GM19351 (cell line): Measurements from ENCODE around the gene P3R3URF.

Experiments used
- ATAC-seq: cut with Tn5 transposase; IDR thresholded peaks from one replicate; pipeline ENCODE4 v1.9.1; 2021; ENCODE audit warnings: mild to moderate bottlenecking, moderate library complexity; ENCODE audit not compliant: unreplicated experiment

The P3R3URF gene

DNA sequence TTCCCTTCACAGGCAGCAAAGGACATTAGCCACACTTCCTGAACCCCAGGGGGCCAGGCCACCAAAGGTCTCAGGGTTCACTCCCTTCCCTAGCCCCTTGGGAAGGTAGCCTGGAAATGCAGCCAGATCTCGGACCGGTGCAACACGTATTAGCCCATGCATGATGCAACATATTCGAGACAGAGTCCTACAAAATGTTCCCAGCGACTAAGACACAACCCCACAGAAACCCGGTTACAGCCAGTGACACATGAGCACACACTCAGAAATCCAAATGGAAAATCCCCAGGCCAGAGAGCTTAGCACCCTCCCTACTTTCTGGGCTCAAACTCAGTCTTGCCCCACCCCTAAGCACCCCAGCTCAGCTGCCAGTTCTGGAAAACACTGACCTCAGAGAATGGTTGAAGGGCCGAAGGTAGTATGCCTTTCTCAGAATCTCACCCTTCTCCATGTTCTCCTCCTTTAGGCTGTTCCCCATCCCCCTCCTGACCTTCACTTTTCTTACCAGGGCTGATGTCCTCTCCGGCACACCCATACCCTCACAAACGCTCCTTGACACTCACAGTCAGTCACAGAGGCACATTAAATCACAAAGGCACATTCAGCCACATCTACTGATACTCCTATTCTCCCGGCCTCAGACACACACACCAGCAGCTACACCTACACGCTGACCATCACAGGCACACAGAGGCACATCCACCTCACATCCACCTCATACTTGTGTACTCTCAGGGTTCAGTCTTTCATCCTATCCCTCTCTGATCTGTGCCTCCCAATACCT lies 1.6 kb downstream of the P3R3URF start, which contains the start of gene TSPAN1:
TSPAN1 (plus strand) TSS at position 640 of the 784 bp plus-strand sequence. CDS start 6,021 bp downstream, outside the sequence.
- no peak for ATAC-seq

DNA sequence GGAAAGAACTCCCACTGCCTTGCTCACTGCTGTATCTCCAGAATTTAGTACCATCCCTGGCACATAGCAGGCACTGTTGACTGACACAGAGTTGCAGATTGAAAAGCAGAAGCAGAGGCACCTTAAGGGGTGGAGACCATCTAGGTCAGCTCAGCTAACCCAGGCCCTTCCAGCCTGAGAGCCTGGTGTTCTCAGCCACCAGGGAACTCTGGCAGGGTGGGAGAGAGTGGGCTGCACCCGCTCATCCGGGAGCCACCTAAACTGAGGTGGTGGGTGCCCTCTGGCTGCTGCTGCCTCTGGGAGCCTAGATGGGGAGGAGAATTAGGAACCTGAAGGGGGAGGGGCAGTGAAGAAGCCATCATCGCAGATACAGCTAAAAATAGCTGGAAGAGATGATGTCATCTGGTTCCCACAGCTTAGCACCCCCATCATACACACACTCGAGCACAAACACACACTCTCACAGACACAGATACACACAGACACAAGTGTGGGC lies 2.9 kb downstream of the P3R3URF start:
- no peak for ATAC-seq

DNA sequence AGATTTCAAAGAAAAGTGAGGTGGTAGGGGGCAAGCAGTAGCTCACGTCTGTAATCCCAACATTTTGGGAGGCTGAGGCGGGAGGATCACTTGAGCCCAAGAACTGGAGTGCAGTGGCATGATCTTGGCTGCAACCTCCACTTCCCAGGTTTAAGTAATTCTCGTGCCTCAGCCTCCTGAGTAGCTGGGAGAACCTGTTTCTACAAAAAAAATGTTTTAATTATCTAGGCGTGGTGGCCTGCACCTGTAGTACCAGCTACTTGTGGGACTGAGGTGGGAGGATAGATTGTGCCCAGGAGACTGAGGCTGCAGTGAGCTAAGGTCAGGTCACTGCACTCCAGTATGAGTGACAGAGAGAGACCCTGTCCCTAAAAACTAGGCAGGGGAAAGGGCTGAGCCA lies 4.0 kb downstream of the P3R3URF start:
- no peak for ATAC-seq

DNA sequence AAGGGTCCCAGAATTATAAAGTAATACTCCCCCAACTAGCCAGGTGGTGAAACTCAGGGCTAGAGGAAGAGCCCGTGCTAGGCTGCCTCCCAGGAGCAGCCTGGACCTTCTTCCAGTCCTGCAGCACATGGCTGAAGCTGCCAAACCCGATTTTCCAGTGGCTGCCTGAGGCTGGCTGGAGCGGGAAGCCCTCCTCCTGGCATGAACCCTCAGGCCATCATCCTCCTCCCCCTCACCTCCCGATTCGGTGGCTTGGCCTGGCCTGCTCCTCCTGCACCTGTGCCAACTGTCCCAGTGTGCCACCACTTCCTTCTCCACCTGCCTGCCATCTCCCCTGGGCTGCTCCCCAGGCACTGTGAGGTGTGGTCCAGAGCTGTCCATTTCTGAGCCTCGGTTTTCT lies 4.4 kb downstream of the P3R3URF start:
- ATAC-seq: no peak

DNA sequence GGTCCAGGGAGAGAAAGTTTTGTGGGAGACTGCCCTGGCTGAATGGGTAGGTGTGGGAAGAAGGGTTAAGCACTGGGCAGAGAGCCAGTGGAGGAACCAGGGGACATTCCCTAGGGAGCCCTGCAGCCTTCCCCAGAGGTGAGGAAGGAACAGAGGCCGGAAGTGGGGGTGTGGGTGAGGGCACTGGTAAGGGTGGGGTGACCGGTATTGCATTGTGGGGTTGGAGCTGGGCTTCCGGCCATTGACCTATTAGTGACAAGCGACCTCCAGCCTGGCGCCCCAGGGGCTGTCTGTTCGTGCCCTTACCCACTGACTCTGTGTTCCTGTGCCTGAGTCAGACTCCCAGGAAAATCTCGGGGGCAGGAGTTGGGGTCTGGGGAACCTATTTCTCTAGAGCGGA lies 4.9 kb downstream of the P3R3URF start:
- ATAC-seq: no peak

- ATAC-seq: no peak
These were observed 6.4 kb downstream of the P3R3URF start for GRCh38 chr1:46169811-46170454.

- no peak for ATAC-seq
These were observed 7.8 kb downstream of the P3R3URF start for GRCh38 chr1:46168477-46168876.

DNA sequence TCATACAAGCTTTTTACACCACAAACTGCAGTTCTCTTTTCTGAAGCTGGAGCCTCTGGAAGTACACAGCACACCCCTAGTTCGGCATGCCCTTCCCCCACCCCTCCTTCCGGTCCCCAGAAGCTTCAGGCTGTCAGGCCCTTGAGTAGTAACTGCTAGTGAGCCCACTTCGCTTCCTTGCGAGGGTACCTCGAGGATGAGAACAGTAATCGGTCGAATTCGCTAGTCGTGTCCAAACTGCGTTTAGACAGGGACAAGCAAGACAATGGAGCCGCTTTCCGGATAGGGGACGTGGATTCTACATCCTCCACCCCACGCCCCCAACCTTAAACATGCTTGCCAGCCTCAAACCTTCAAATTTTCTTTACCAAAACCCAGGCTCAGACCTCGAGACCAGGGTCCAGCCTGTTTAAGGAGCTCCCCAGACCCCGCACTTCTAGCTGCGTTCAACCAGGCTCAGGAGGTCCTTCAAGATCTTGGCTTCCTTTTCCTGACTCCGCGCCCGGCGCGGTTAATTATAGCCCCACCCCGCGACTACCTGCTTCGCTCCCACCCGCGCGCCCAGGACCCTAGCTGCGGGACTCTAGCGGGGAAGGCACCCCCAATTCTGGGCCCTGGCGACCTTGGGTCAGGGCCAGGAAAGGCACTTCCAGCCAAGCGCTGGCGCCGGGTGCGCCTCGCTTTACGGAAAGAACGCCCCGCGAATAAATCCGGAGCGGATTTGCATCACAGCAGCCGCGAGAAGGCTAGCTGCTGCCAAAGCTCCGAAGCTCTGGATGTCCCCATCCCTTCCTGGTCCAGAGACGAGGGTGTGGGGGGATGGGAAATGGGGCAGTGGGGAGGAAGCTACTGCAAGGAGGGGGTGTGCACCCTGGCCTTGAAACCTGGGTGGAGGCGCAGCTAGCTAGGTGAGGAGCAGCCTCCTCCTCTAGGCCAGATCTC lies 9.5 kb downstream of the P3R3URF start:
- no peak for ATAC-seq

DNA sequence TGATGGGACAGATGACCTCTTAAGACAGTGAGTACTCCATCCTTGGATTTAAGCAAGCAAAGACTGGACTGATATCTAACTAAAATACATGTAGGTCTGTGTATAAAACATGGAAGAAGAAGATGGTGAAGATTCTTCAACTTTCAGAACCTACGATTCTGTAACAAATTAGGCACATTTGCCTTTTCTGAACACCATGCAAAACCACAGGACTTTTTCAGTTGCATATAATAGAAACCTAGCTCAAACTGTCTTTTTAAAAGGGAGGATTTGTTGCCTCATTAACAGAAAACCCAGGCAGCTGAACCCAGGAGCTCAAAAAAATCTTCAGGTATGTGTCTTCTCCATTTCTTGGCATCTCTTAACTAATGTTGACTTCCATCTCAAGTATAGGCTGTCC lies 16.1 kb downstream of the P3R3URF start:
- no peak for ATAC-seq

DNA sequence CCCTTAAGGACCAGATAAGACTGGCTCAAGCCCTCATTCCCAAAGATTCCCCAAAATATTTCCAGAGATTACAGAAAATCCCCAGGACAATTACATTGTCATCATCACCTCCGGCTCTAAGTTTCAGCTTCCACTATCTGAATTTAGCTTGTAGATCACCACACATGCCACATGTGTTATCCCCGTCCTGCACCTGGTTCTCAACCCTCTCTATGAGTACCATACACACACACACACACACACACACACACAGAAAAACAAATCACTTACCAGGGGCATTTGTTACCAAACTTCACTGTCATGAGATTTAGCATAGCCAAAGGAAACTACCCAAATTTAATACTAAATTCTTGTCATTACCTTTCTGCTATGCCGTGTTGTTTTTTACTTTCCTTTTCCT lies 16.8 kb downstream of the P3R3URF start:
- no peak for ATAC-seq

- ATAC-seq: no peak
These were observed 17.7 kb downstream of the P3R3URF start for GRCh38 chr1:46158312-46159281.

DNA sequence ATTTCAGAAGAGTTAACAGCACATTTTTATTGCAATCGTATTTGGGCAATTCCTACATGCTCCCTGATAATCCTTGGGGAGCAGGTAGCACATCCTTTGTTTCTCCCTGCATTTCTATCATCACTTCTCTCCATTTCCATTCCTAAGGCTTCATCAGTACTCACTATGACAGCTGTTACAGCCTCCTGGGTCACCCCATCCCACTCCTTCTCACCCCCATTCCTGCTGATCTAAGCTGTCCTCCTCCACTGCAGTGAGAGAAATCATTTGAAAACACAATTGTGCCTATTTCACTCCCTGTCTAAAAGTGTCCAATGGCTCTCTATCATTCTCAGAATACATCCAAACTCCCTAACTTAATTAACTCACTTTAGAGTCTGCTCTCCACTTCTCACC lies 18.4 kb downstream of the P3R3URF start:
- ATAC-seq: no peak

DNA sequence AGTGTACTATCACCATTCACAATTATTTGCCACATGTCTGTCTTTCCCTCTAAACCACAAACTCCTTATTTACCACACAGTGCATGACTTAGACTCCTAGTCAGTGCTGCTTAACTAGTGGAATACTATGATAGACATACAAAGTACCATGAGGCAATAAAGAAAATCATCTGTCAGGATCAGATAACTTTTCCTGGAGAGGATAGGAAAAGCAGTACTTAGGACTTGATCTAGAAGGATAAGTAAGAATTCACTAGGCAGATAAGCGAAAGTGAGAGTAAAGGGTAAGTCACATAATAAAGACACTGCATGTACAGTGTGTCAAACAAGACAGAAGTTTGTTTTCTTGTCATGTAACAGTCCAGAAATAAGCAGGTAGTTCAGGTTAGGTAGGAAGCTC lies 22.6 kb downstream of the P3R3URF start:
- no peak for ATAC-seq

- no peak for ATAC-seq
These were observed 23.1 kb downstream of the P3R3URF start for GRCh38 chr1:46153228-46153627.

- ATAC-seq: no peak
These were observed 24.3 kb downstream of the P3R3URF start for GRCh38 chr1:46152016-46152415.

GRCh38 chr1:46150085-46150484 lies 26.2 kb downstream of the P3R3URF start:
- ATAC-seq: no peak

DNA sequence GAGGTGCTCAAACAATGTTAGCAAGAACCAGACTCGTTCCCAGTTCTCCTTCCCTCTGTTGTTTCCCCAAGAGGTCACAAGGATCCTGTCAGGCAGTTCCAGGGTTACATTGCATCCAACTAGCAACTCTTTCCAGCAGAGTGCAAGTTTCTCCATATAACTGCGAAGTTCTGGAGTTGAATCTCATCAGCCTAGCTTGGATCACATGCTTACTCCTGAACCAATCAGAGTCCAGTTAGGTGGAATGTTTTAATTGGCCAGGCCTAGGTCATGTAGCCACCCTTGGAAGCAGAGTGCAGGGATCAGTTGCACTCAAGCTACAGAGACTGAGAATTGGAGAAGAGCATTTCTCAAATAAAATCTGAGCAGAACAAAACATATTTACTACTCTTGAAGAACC lies 28.0 kb downstream of the P3R3URF start:
- ATAC-seq: no peak

DNA sequence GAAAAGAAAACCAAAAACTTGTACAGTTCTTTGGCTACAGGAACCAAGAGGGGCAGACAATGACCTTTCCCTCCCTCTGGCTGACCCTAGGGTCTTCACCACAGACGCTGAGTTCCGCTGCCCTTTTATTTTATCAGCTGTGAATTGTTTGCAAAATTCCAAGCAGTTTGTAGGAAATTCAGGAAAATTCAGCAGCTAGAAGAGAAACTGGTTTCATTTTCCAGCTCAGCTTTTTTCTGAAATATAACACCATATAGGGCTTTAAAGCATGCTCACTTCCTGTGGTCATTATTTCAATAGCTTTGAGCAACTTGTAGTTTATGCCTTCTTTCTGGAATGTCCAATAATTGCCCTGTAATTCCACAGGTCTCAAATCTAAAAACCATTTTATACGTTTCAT lies 38.4 kb downstream of the P3R3URF start:
- no peak for ATAC-seq

DNA sequence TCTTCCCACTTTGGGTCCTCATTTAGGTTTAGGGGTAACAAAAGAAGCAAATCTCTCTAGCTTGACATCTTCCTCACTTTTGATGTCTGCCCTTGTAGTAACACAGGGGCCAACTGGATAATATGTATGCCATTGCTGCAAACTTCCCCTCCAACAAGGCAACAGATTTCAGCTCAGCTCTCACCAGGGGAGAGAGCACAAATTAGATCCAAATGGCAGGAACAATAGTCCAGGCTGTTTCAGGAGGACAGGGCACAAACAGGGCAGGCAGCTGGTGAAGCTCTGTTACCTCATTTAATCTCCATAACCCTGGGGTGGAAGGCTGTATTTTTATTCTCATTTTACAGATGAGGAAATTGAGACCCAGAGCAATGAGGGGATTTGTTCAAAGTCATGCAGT lies 39.6 kb downstream of the P3R3URF start:
- ATAC-seq: no peak
